H1 (cell line): ENCODE measurements around the gene ANKRD40CL. TPM values are rescaled to one million over a fixed set of nuclear protein-coding genes. Genes with fewer than 3 reads are reported as not detected.

Experiments
- BACH1 ChIP-seq: IDR thresholded peaks from 2 replicates; pipeline ENCODE4 v1.6.1; 2012; ENCODE audit warnings: low read length, improper control_type of control experiment
- CTBP2 ChIP-seq: IDR thresholded peaks from 2 replicates; pipeline ENCODE4 v1.7.0; 2011; ENCODE audit warnings: borderline replicate concordance, mild to moderate bottlenecking, moderate library complexity, mixed read lengths, low read length; ENCODE audit not compliant: insufficient read depth, insufficient read length
- EGR1 ChIP-seq: IDR thresholded peaks from 2 replicates; pipeline ENCODE4 v1.6.1; 2011; ENCODE audit warnings: low read depth, low read length, borderline replicate concordance
- GTF2F1 ChIP-seq: IDR thresholded peaks from 2 replicates; pipeline ENCODE4 v1.6.1; 2012; ENCODE audit warnings: low read depth, low read length, improper control_type of control experiment, borderline replicate concordance
- JUN ChIP-seq: IDR thresholded peaks from 2 replicates; pipeline ENCODE4 v1.6.1; 2011; ENCODE audit warnings: low read depth, mild to moderate bottlenecking, improper control_type of control experiment, low read length
- JUND ChIP-seq: IDR thresholded peaks from 2 replicates; pipeline ENCODE4 v1.6.1; 2011; ENCODE audit warnings: mild to moderate bottlenecking, improper control_type of control experiment, low read length
- KDM1A ChIP-seq: fragments of 200-600, 300-600 bp; sonication (generic); IDR thresholded peaks from 2 replicates; pipeline ENCODE4 v1.7.1; 2016; ENCODE audit warnings: mild to moderate bottlenecking, low read length, borderline replicate concordance
- KDM4A ChIP-seq: IDR thresholded peaks from one replicate; pipeline ENCODE4 v1.7.1; 2012; ENCODE audit warnings: low read depth, mild to moderate bottlenecking, moderate library complexity, low read length, inconsistent platforms; ENCODE audit not compliant: severe bottlenecking
- NANOG ChIP-seq: IDR thresholded peaks from 2 replicates; pipeline ENCODE4 v1.6.1; 2011; ENCODE audit warnings: low read length, low read depth, mild to moderate bottlenecking, inconsistent platforms; ENCODE audit not compliant: insufficient read depth, poor library complexity, severe bottlenecking
- PHF8 ChIP-seq: fragments of 200-600 bp; sonication (generic); conservative IDR thresholded peaks from 2 replicates; pipeline ENCODE4 v1.7.1; 2012; ENCODE audit warnings: low read depth, mild to moderate bottlenecking, inconsistent platforms, low read length, moderate library complexity
- POLR2A ChIP-seq, 2 experiments: IDR thresholded peaks; 1 replicate in 1 of 2; 2 replicates in 1 of 2; pipeline ENCODE4 v1.6.1; 2011; ENCODE audit warnings: low read depth in 2 of 2, low read length in 2 of 2, mild to moderate bottlenecking in 2 of 2; ENCODE audit errors: control extremely low read depth in 1 of 2
- POLR2AphosphoS5 ChIP-seq: IDR thresholded peaks from 2 replicates; pipeline ENCODE4 v1.6.1; 2011; ENCODE audit warnings: low read depth, low read length
- RAD21 ChIP-seq, 2 experiments: IDR thresholded peaks in 1 of 2; conservative IDR thresholded peaks in 1 of 2; 2 replicates each; pipeline ENCODE4 v1.6.1; 2011; ENCODE audit warnings: low read depth in 2 of 2, low read length in 2 of 2, improper control_type of control experiment in 1 of 2, inconsistent platforms in 1 of 2, mild to moderate bottlenecking in 1 of 2, moderate library complexity in 1 of 2
- RBBP5 ChIP-seq: IDR thresholded peaks from 2 replicates; pipeline ENCODE4 v1.7.1; 2012; ENCODE audit warnings: low read depth, mild to moderate bottlenecking, inconsistent platforms, low read length, moderate library complexity, borderline replicate concordance
- RNF2 ChIP-seq: fragments of 200-900, 300-1000 bp; sonication (generic); IDR thresholded peaks from 2 replicates; pipeline ENCODE4 v1.7.1; 2016; ENCODE audit warnings: borderline replicate concordance, low read depth, mild to moderate bottlenecking, antibody characterized with exemption, low read length; ENCODE audit not compliant: poor library complexity, severe bottlenecking; ENCODE audit errors: missing control alignments
- RXRA ChIP-seq: IDR thresholded peaks from 2 replicates; pipeline ENCODE4 v1.6.1; 2011; ENCODE audit warnings: low read depth, mild to moderate bottlenecking, low read length, moderate library complexity; ENCODE audit not compliant: insufficient read depth
- SIN3A ChIP-seq, 2 experiments: IDR thresholded peaks in 1 of 2; conservative IDR thresholded peaks in 1 of 2; 2 replicates each; pipeline ENCODE4 v1.6.1; 2011 to 2012; ENCODE audit warnings: low read length in 2 of 2, improper control_type of control experiment in 1 of 2, low read depth in 1 of 2, mild to moderate bottlenecking in 1 of 2
- SP1 ChIP-seq: IDR thresholded peaks from 2 replicates; pipeline ENCODE4 v1.6.1; 2011; ENCODE audit warnings: low read depth, low read length
- SRF ChIP-seq: IDR thresholded peaks from 2 replicates; pipeline ENCODE4 v1.6.1; 2011; ENCODE audit warnings: mild to moderate bottlenecking, low read depth, low read length, moderate library complexity
- TBP ChIP-seq: IDR thresholded peaks from 2 replicates; pipeline ENCODE4 v1.6.1; 2011; ENCODE audit warnings: low read depth, low read length, improper control_type of control experiment
- ZNF274 ChIP-seq: IDR thresholded peaks from 2 replicates; pipeline ENCODE4 v1.7.0; 2012; ENCODE audit warnings: low read length, borderline replicate concordance; ENCODE audit errors: extremely low read depth
- polyA plus RNA-seq, 7 experiments: library from polyadenylated mRNA; depleted of rRNA in 3 of 7; stranded (reverse) in 5 of 7; unstranded in 2 of 7; fragments of >200 nt in 5 of 7; fragments of 200-250 nt in 2 of 7; gene quantifications; 1 replicate in 5 of 7; 2 replicates in 1 of 7; 4 replicates in 1 of 7; pipeline versions ENCODE4 v1.2.1 to v1.2.3, GENCODE V29; 2011 to 2013; ENCODE audit warnings: missing spikeins in 2 of 7, mixed read lengths in 2 of 7
- total RNA-seq: library from RNA; stranded (reverse); fragmentation: NEBNext Ultra II Directional; extraction: Animal tissue kit (Norgen Biotek cat#: 25700); gene quantifications from 2 replicates; pipeline ENCODE4 v1.2.1, GENCODE V29; 2021
- TF ChIP-seq, protein P1 (sequence below): IDR thresholded peaks from 2 replicates; pipeline ENCODE4 v1.6.1; 2011; ENCODE audit warnings: low read length, improper control_type of control experiment
- TF ChIP-seq, protein P2 (sequence below): IDR thresholded peaks from 2 replicates; pipeline ENCODE4 v1.6.1; 2012; ENCODE audit warnings: inconsistent platforms

Gene ANKRD40CL
- total and polyA plus RNA-seq, 2 of the 8 experiments (the other 6 are each of a cell fraction or from before 2014, with no cell fraction given), result not detected

DNA sequence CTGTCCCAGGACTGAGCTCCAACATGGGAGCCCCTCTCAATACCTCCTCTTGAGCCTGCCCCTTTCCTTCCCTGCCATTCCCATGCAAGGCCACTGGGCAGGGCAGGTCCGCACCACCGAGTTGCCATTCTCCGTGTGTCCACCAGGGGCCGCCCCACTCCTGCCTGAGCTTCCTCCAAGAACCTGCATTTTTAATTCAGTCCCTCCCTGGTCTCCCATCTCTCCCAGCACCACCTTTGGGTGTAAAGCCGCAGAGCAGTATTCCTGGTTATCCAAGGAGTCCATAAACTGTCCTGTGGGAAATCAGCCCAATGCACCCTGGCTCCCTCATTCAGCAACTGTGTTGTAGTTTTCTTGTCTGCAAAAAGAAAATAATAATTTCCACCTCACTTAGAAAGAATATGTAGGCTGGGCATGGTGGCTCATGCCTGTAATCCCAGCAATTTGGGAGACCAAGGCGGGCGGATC, 15.9 kb upstream of the ANKRD40CL start (continued):
- TF ChIP-seq PHF8 (no peak), RAD21 (IDR thresholded peaks at IDR 0.05 in 1 of 2, conservative IDR thresholded peaks at IDR 0.05 in 1 of 2; ENCODE audit: low read depth in 2 of 2, low read length in 2 of 2) (peak; percentile 99 to 100), CTBP2 (no peak), GTF2F1 (no peak), JUN (no peak), KDM1A (no peak), RBBP5 (no peak), RNF2 (no peak), EGR1 (no peak), BACH1 (no peak), POLR2A (IDR thresholded peaks at IDR 0.05; ENCODE audit: control extremely low read depth in 1 of 2, low read depth in 2 of 2, low read length in 2 of 2) (no peak), POLR2AphosphoS5 (no peak), SP1 (no peak), SRF (no peak), RXRA (no peak), JUND (0 out of 2 replicates have a peak, but pooled peaks have one; percentile 23), ZNF274 (no peak), KDM4A (no peak), NANOG (no peak), TBP (0 out of 2 replicates have a peak, but pooled peaks have one; percentile 20), SIN3A (conservative IDR thresholded peaks at IDR 0.05 in 1 of 2, IDR thresholded peaks at IDR 0.05 in 1 of 2; ENCODE audit: low read depth in 1 of 2, low read length in 2 of 2) (0 out of 4 replicates have a peak, but pooled peaks of 1 of the 2 experiments have one; percentile 37)
- TF ChIP-seq, protein P1, sequence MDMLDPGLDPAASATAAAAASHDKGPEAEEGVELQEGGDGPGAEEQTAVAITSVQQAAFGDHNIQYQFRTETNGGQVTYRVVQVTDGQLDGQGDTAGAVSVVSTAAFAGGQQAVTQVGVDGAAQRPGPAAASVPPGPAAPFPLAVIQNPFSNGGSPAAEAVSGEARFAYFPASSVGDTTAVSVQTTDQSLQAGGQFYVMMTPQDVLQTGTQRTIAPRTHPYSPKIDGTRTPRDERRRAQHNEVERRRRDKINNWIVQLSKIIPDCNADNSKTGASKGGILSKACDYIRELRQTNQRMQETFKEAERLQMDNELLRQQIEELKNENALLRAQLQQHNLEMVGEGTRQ, result no peak
- TF ChIP-seq, protein P2, sequence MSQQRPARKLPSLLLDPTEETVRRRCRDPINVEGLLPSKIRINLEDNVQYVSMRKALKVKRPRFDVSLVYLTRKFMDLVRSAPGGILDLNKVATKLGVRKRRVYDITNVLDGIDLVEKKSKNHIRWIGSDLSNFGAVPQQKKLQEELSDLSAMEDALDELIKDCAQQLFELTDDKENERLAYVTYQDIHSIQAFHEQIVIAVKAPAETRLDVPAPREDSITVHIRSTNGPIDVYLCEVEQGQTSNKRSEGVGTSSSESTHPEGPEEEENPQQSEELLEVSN, result no peak
